Germinal center (tissue), 1 donor: Measurements from ENCODE around the gene CEP78.
A peak's percentile ranks its signal among the peaks of the same experiment; 100 is the strongest.
"Not testable (repeated sequence)": the region's sequence is repeated elsewhere in the genome, so short reads cannot be mapped to it uniquely, and the experiment has no call there.

ENCODE experiments used
- DNase-seq: peaks from one replicate; pipeline ENCODE4 v3.0.0; 2012; ENCODE audit warnings: mixed read lengths, low spot score

CEP78 gene

GRCh38 chr9:78236551-78236910, 656 bp downstream of the CEP78 start:
- peak; percentile 23 for DNase-seq

GRCh38 chr9:78238046-78239038, 2.5 kb downstream of the CEP78 start:
- no peak for DNase-seq

- no peak for DNase-seq
These were observed 3.6 kb downstream of the CEP78 start for GRCh38 chr9:78239506-78239905.

- no peak for DNase-seq
These were observed 6.2 kb downstream of the CEP78 start for GRCh38 chr9:78242041-78242440.

- DNase-seq = no peak
These were observed 7.3 kb downstream of the CEP78 start for GRCh38 chr9:78243130-78243529.

- no peak for DNase-seq
These were observed 9.5 kb downstream of the CEP78 start for GRCh38 chr9:78245401-78245800.

GRCh38 chr9:78248635-78249034, 12.8 kb downstream of the CEP78 start:
- DNase-seq = no peak

- no peak for DNase-seq
These were observed 13.7 kb downstream of the CEP78 start for GRCh38 chr9:78249542-78249941.

GRCh38 chr9:78252616-78253015, 16.7 kb downstream of the CEP78 start:
- no peak for DNase-seq

- DNase-seq = no peak
These were observed 17.4 kb downstream of the CEP78 start for GRCh38 chr9:78253285-78253684.

- peak; percentile 26 for DNase-seq
These were observed 25.6 kb downstream of the CEP78 start for GRCh38 chr9:78261403-78262001.

- no peak for DNase-seq
These were observed 26.8 kb downstream of the CEP78 start for GRCh38 chr9:78262655-78263054.

- no peak for DNase-seq
These were observed 32.0 kb downstream of the CEP78 start for GRCh38 chr9:78267889-78268288.

GRCh38 chr9:78269784-78270183, 33.9 kb downstream of the CEP78 start:
- DNase-seq = no peak

GRCh38 chr9:78272307-78272706, 36.4 kb downstream of the CEP78 start:
- no peak for DNase-seq

GRCh38 chr9:78273761-78274160, 37.9 kb downstream of the CEP78 start:
- no peak for DNase-seq

- no peak for DNase-seq
These were observed 42.4 kb downstream of the CEP78 start for GRCh38 chr9:78278177-78278777.

GRCh38 chr9:78278801-78279200, 42.9 kb downstream of the CEP78 start:
- DNase-seq = no peak

- no peak for DNase-seq
These were observed 45.2 kb downstream of the CEP78 start for GRCh38 chr9:78280982-78281668.

GRCh38 chr9:78284181-78284580, 48.3 kb downstream of the CEP78 start:
- not testable (repeated sequence) for DNase-seq

GRCh38 chr9:78286125-78286524, 50.2 kb downstream of the CEP78 start:
- DNase-seq = no peak

GRCh38 chr9:78286946-78287388, 51.1 kb downstream of the CEP78 start:
- no peak for DNase-seq
